Breast epithelium (tissue), 3 donors: ENCODE results near the gene GGT1.

Experiments
- POLR2A ChIP-seq: fragments of 450-650 bp; IDR thresholded peaks from one replicate; pipeline ENCODE4 v1.6.1; 2016; ENCODE audit warnings: antibody characterized with exemption, mild to moderate bottlenecking, moderate library complexity
- POLR2AphosphoS5 ChIP-seq, 3 donors: sonication (generic); formaldehyde crosslinking; IDR thresholded peaks; one replicate each; pipeline ENCODE4 v1.6.1; 2017; ENCODE audit warnings: antibody characterized with exemption in 3 of 3
- TF ChIP-seq, protein P1 (sequence below), 3 donors: fragments of 450-650 bp; IDR thresholded peaks; one replicate each; pipeline ENCODE4 v1.5.1; 2016 to 2017; ENCODE audit warnings: antibody characterized with exemption in 3 of 3, mild to moderate bottlenecking in 3 of 3, moderate library complexity in 3 of 3

DNA sequence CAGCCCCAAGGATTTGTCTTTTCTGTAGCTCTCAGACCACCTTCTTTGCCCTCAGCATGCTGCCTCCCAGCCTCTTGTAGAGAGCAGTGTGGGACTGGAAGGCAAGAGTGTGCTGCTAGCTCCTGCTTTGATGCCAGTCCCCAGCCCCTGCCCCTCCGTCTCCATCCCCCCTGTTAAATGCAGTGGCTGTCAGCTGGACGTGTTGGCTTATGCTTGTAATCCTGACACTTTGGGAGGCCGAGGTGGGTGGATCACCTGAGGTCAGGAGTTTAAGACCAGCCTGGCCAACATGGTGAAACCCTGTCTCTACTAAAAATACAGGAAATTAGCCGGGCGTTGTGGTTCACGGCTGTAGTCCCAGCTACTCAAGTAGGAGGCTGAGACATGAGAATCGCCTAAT is 31.7 kb upstream of the GGT1 start:
- TF ChIP-seq, protein P1, sequence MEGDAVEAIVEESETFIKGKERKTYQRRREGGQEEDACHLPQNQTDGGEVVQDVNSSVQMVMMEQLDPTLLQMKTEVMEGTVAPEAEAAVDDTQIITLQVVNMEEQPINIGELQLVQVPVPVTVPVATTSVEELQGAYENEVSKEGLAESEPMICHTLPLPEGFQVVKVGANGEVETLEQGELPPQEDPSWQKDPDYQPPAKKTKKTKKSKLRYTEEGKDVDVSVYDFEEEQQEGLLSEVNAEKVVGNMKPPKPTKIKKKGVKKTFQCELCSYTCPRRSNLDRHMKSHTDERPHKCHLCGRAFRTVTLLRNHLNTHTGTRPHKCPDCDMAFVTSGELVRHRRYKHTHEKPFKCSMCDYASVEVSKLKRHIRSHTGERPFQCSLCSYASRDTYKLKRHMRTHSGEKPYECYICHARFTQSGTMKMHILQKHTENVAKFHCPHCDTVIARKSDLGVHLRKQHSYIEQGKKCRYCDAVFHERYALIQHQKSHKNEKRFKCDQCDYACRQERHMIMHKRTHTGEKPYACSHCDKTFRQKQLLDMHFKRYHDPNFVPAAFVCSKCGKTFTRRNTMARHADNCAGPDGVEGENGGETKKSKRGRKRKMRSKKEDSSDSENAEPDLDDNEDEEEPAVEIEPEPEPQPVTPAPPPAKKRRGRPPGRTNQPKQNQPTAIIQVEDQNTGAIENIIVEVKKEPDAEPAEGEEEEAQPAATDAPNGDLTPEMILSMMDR (IDR thresholded peaks at IDR 0.05), result no peak
- TF ChIP-seq POLR2AphosphoS5 (IDR thresholded peaks at IDR 0.05) (no peak), POLR2A (no peak)
